AG04449 (cell line): Measurements from ENCODE around the gene LGALS3.

Experiments used
- CTCF ChIA-PET: fragments of 350-600 bp; formaldehyde crosslinking; extraction: SDS; loops from one replicate; lab custom pipeline; 2021; ENCODE audit warnings: antibody characterized with exemption; lab: Yijun Ruan, JAX
- POLR2A ChIA-PET: fragments of 400-600, 350-600 bp; formaldehyde crosslinking; extraction: SDS; loops from one replicate; lab custom pipeline; 2020; ENCODE audit warnings: antibody characterized with exemption, inconsistent platforms; lab: Yijun Ruan, JAX
- DNase-seq: peaks from one replicate; pipeline ENCODE4 v3.0.0-alpha.2; 2010; ENCODE audit warnings: low read depth, low spot score
- H3K4me3 ChIP-seq: 2 replicates; pipeline ENCODE4 v1.5.1; 2011; ENCODE audit warnings: low read depth, mild to moderate bottlenecking, control low read depth, low read length
- TF ChIP-seq, protein P1 (sequence below): IDR thresholded peaks from one replicate; pipeline ENCODE4 v1.5.1; 2011; ENCODE audit warnings: mild to moderate bottlenecking, moderate library complexity, low read length, control low read depth, inconsistent platforms; ENCODE audit not compliant: insufficient read depth; ENCODE audit errors: missing control alignments

The LGALS3 gene

DNA sequence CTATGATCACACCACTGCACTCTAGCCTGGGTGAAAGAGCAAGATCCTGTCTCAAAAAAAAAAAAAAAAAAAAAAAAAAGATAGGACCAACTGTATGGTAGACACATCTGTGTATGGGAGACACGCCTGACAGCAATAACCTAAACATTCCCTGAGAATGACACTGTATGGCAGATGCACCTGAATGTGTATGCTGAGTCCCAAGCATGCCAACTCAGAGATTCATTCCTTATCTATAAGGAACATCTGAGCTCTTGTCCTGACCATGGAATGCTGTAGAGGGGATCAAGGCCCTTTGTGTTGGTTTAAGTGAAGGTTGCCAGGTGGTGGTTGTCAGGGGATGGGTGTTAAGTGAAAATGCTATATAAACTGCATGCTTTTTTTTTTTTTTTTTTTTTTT, 19.2 kb upstream of the LGALS3 start:
- CTCF ChIA-PET = no interaction called here
- POLR2A ChIA-PET = no interaction called here
- TF ChIP-seq, protein P1, sequence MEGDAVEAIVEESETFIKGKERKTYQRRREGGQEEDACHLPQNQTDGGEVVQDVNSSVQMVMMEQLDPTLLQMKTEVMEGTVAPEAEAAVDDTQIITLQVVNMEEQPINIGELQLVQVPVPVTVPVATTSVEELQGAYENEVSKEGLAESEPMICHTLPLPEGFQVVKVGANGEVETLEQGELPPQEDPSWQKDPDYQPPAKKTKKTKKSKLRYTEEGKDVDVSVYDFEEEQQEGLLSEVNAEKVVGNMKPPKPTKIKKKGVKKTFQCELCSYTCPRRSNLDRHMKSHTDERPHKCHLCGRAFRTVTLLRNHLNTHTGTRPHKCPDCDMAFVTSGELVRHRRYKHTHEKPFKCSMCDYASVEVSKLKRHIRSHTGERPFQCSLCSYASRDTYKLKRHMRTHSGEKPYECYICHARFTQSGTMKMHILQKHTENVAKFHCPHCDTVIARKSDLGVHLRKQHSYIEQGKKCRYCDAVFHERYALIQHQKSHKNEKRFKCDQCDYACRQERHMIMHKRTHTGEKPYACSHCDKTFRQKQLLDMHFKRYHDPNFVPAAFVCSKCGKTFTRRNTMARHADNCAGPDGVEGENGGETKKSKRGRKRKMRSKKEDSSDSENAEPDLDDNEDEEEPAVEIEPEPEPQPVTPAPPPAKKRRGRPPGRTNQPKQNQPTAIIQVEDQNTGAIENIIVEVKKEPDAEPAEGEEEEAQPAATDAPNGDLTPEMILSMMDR = no peak
- no peak for DNase-seq
- no peak overlapping the region for H3K4me3 ChIP-seq

DNA sequence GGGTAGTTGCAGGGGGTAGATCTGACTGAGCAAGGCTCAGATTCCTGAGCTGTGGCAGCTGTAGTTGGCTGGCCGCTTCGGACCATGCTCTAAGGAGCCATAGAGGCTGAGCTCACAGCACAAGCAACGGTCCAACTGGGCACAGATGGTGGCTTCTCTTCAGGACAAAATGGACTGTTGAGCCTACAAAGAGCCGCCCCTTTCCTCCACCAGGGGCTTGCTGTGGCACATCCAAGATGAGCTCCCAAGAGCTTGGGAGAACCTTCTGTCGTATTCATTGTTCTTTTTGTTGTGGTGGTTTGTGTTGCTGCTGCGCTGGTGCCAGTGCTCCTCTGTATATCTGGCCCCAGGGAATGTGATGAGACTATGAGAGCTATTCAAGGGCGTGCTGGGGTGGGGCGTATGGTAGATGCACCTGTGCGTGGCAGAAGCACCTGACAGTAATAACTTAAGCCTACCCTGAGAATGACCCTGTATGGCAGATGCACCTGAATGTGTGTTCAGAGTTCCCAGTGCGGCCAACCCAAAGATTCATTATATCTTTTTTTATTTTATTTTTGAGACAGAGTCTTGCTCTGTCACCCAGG, 17.8 kb upstream of the LGALS3 start:
- ChIA-PET POLR2A (no interaction called here), CTCF (interaction anchor here (0.8 kb wide), 1 partner anchor 9 kb away, joined by 3 read pairs; no protein-coding TSS in a partner anchor)
- no peak for DNase-seq
- no peak overlapping the region for H3K4me3 ChIP-seq
- TF ChIP-seq, protein P1 = no peak

DNA sequence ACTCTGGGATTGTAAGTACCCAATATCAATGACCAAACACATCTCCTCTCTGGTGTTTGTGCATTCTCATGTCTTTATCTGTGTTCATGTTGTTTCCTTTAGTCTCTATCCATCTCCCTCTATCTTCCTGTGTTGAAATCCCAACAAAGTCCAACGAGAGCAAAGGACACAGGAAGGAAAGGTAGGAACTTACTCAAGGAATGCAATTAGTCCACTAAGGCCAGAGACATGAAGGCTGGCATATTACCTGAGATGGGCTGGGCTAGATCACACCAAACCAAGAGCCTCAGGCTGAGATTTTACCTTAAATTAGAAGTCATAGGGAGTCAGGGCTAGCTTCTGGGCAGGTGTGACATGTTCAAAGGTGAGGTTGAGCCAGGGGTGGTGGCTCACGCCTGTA, 14.3 kb upstream of the LGALS3 start:
- ChIA-PET POLR2A (no interaction called here), CTCF (interaction anchor here (1.3 to 1.5 kb wide), 2 partner anchors 10 to 11 kb away, joined by 4 to 6 read pairs; no protein-coding TSS in a partner anchor)
- H3K4me3 ChIP-seq = no peak overlapping the region
- DNase-seq = no peak
- TF ChIP-seq, protein P1 = no peak

DNA sequence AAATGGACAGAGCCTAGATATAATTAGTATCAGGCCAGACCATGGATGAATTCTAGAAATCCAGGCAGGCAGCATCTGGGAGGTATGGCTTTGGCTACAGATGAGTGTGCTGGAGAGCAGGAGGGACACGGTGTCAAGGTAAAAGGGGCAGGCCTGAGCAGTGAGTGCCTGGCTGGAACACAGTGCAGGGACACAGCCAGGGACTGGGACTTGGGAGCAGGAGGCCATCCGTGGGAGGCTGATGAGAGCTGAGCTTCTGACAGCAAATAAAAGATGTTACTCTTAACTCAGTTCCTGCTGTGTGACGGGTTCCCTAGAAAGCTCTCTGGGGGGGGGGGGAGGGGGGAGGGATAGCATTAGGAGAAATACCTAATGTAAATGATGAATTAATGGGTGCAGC, 13.6 kb upstream of the LGALS3 start:
- TF ChIP-seq, protein P1 = no peak
- POLR2A ChIA-PET = interaction anchor here (1.5 kb wide), 1 partner anchor 7 kb away, joined by 4 read pairs; no protein-coding TSS in a partner anchor
- CTCF ChIA-PET = no interaction called here
- H3K4me3 ChIP-seq = no peak overlapping the region
- DNase-seq = no peak

DNA sequence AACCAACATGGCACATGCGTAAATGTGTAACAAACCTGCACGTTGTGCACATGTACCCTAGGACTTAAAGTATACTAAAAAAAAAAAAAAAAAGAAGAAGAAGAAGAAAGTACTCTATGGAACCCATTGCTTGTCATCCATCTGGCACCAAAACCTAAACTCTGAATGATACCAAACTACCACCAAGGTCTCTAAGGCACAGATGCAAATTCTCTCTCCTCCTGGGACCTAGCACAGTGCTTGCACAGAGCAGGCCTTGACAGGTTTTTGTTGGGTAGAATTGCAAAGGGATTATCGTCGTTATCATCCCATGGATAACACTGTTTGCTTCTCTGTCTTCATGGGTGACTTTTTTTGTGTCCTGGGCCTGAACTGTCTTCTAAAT, 13.2 kb upstream of the LGALS3 start:
- CTCF ChIA-PET = no interaction called here
- H3K4me3 ChIP-seq = no peak overlapping the region
- TF ChIP-seq, protein P1 = no peak
- no peak for DNase-seq
- POLR2A ChIA-PET = interaction anchor here (1.5 kb wide), 1 partner anchor 8 kb away, joined by 4 read pairs; no protein-coding TSS in a partner anchor

DNA sequence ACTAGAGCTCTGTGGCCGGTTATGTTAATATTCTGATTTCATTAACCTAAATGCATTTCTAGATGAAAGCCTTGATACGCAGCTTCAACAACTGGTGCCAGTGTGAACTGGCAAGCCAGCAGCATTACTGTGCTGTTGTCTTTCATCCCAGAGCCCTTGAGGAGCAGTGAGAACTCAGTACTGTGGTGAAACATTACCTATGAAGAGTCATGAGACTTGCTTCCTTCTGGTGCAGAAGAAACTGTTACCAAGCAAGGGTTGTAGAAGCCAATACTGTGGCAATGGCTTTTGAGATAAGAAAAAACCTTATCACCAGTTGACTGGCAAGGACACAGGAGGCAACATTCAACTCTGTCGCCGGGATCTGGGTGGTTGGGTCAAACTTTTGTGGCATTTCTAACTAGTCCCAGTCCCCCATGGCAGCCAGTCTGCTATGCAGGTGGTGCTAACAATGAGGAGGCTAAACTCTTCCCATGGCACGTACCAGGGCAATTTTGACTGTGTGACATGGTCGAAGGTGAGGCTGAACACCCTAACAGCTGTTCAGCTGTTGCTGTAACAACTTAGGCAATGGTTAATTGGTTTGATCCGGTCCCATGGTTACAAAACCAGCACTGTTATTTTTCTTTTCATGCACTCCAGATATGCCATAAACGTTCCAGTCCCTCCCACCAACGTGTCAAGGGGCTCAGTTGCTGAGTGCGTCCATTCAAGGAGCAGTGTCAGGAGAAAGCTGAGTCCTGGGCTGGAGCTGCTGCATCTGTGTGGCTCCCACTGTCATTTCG, 12.6 kb upstream of the LGALS3 start:
- no peak overlapping the region for H3K4me3 ChIP-seq
- CTCF ChIA-PET = interaction anchor here (1.0 to 2.7 kb wide), 2 partner anchors 45 to 65 kb away, joined by 3 to 7 read pairs; no protein-coding TSS in a partner anchor
- no peak for DNase-seq
- POLR2A ChIA-PET = interaction anchor here (1.5 kb wide), 1 partner anchor 8 kb away, joined by 4 read pairs; no protein-coding TSS in a partner anchor
- TF ChIP-seq, protein P1 = no peak
